Measurements from ENCODE around the gene ADCYAP1R1. TPM values are rescaled to one million over a fixed set of nuclear protein-coding genes. Genes with fewer than 3 reads are reported as not detected.

ADCYAP1R1 gene
- total RNA-seq, 1 experiment from 2014 or later: 0.12 TPM

- TF ChIP-seq ATF3 (IDR thresholded peaks at IDR 0.05) (no peak), EZH2phosphoT487 (IDR thresholded peaks at IDR 0.05; ENCODE audit: borderline replicate concordance) (no peak), SIN3A (IDR thresholded peaks at IDR 0.05; ENCODE audit: low read depth) (no peak), CBX3 (IDR thresholded peaks at IDR 0.05; ENCODE audit: low read depth) (no peak)
These were observed 39.9 kb downstream of the ADCYAP1R1 start (continued) for GRCh38 chr7:31091924-31092434.

- CTCF ChIA-PET: no interaction called here
- POLR2A ChIA-PET: no interaction called here
- RAD21 ChIA-PET (ENCODE audit: low non-redundant PET in 1 of 2, low total read pairs in 2 of 2, uncharacterized antibody in 2 of 2, unreplicated experiment in 2 of 2): no interaction called here
These were observed 40.5 kb downstream of the ADCYAP1R1 start for GRCh38 chr7:31092606-31093005.

More at GRCh38 chr7:31092606-31093005, 40.5 kb downstream of the ADCYAP1R1 start:
- H4K20me1 ChIP-seq (ENCODE audit: insufficient read depth): no peaks in the 10 kb centered on the region; the same call in 1 of the 2 replicates
- no peak for ATAC-seq
- BruUV-seq (replicated peaks): no TSS peak
- H3K9me2 ChIP-seq (ENCODE audit: insufficient read depth): no peaks in the 10 kb centered on the region
- intact Hi-C loops (cut with micrococcal nuclease): loop anchor here (10.0 kb wide), 1 partner anchor 88 kb away; no protein-coding TSS in a partner anchor
- H3K79me2 ChIP-seq (ENCODE audit: insufficient read depth, low read length): no peaks in the 10 kb centered on the region
- no peak overlapping the region for H3K4me2 ChIP-seq (ENCODE audit: low read length)
- H3K9me3 ChIP-seq (ENCODE audit: control insufficient read depth in 1 of 2, insufficient read depth in 1 of 2, low read depth in 1 of 2, low read length in 2 of 2): no peaks in the 10 kb centered on the region
- no peaks in the 10 kb centered on the region for H3K36me3 ChIP-seq (ENCODE audit: control insufficient read depth in 1 of 2, insufficient read depth in 2 of 2, low read length in 2 of 2)
- no peak overlapping the region for H3K4me3 ChIP-seq (replicated peaks in 1 of 2; ENCODE audit: low read depth in 1 of 2, low read length in 2 of 2)
- H3K27me3 ChIP-seq (ENCODE audit: insufficient read depth, low read length): peaks cover 66% of the 10 kb centered on the region
- TF ChIP-seq ZNF274 (IDR thresholded peaks at IDR 0.05; ENCODE audit: low read depth, low read length) (no peak), ELF1 (IDR thresholded peaks at IDR 0.05; ENCODE audit: borderline replicate concordance, low read depth) (no peak), ZFX (IDR thresholded peaks at IDR 0.05) (no peak), CTCF (IDR thresholded peaks at IDR 0.05 in 2 of 3, conservative IDR thresholded peaks at IDR 0.05 in 1 of 3; ENCODE audit: borderline replicate concordance in 1 of 3, insufficient read depth in 1 of 3, low read depth in 2 of 3, low read length in 2 of 3) (no peak), CEBPB (IDR thresholded peaks at IDR 0.05; ENCODE audit: low read depth) (no peak)
- H3K27ac ChIP-seq (ENCODE audit: low read depth, low read length): no peak overlapping the region
- H3K4me1 ChIP-seq (ENCODE audit: control insufficient read depth in 1 of 2, insufficient read depth in 2 of 2, low read length in 2 of 2): no peaks in the 10 kb centered on the region
- DNase-seq (ENCODE audit: low read depth, low spot score): no peak
- no peak overlapping the region for H3K9ac ChIP-seq (ENCODE audit: low read length)
- H2AFZ ChIP-seq (ENCODE audit: low read depth, low read length, poor library complexity, severe bottlenecking): no peak overlapping the region

Measured in HCT116 (cell line).